Right lobe of liver (tissue), 6 donors: ENCODE results near the gene THY1. TPM values are rescaled to one million over a fixed set of nuclear protein-coding genes. Genes with fewer than 3 reads are reported as not detected.
"Not testable (repeated sequence)": the region's sequence is repeated elsewhere in the genome, so short reads cannot be mapped to it uniquely, and the experiment has no call there.

ENCODE experiments used
- ATAC-seq, 4 donors: fragments of 200-7000 bp; cut with Tn5 transposase; one replicate each; pipeline ENCODE4 v1.9.1; 2020; ENCODE audit warnings: mild to moderate bottlenecking in 4 of 4, moderate library complexity in 4 of 4
- DNase-seq, 3 donors: peaks; one replicate each; pipeline ENCODE4 v3.0.0-alpha.2; 2020
- H3K27ac ChIP-seq, 3 donors: fragments of 200-600 bp; one replicate each; pipeline ENCODE4 v1.8.0; 2022
- H3K27me3 ChIP-seq, 2 donors: fragments of 200-600 bp; one replicate each; pipeline ENCODE4 v1.8.0; 2022
- H3K36me3 ChIP-seq, 4 donors: fragments of 200-600 bp; sonication (generic) in 1 of 4; one replicate each; pipeline versions ENCODE4 v1.5.1 to v1.8.0; 2017 to 2022; ENCODE audit warnings: control low read depth in 1 of 4
- H3K4me1 ChIP-seq, 4 donors: fragments of 200-600 bp; sonication (generic) in 1 of 4; one replicate each; pipeline versions ENCODE4 v1.5.1 to v1.8.0; 2017 to 2022; ENCODE audit warnings: control low read depth in 1 of 4
- H3K4me3 ChIP-seq, 3 donors: fragments of 200-600 bp; one replicate each; pipeline ENCODE4 v1.8.0; 2022
- H3K9me3 ChIP-seq, 4 donors: fragments of 200-600 bp; sonication (generic) in 1 of 4; one replicate each; pipeline versions ENCODE4 v1.5.1 to v1.8.0; 2017 to 2022; ENCODE audit warnings: control low read depth in 1 of 4
- CTCF ChIP-seq, 4 donors: fragments of 200-600 bp in 3 of 4; fragments of 450-650 bp in 1 of 4; IDR thresholded peaks; one replicate each; pipeline versions ENCODE4 v1.5.1 to v1.8.0; 2016 to 2022; ENCODE audit warnings: antibody characterized with exemption in 4 of 4, mild to moderate bottlenecking in 2 of 4
- POLR2A ChIP-seq: fragments of 450-650 bp; IDR thresholded peaks from one replicate; pipeline ENCODE4 v1.6.1; 2017; ENCODE audit warnings: antibody characterized with exemption, mild to moderate bottlenecking
- WGBS: methylation state at CpG from one replicate; pipeline ENCODE4 v1.1.6; 2018; ENCODE audit warnings: low coverage, low lambda C conversion rate; ENCODE audit not compliant: insufficient coverage; ENCODE audit errors: missing lambda C conversion rate; 5-methylcytosine and 5-hydroxymethylcytosine counted together
- intact Hi-C, 2 donors: fragments of 100-400 bp; cut with DNase I; formaldehyde crosslinking; loops; one replicate each; pipeline versions ENCODE4 v1.11.2 to v1.14.1; 2022
- total RNA-seq, 6 experiments: library from RNA; depleted of rRNA in 2 of 6; stranded (reverse); fragments of >200 nt in 2 of 6; fragmentation: NEBNext Ultra II Directional in 3 of 6; extraction: Animal tissue kit (Norgen Biotek cat#: 25700) in 3 of 6; gene quantifications; one replicate each; pipeline versions ENCODE4 v1.1.0 to v1.2.4, GENCODE V29; 2016 to 2023
- donor health status: DM: no; HTN: yes; CAD: no.
- donor health status: DM: no; HTN: no; CAD: no.
- donor health status: DM: no; HTN: no; CAD: no.
- donor health status: DM: no; HTN: yes; CAD: no.
- donor health status: DM: no; HTN: yes; CAD: no.

The THY1 gene
- total RNA-seq, 6 experiments from 2014 or later = 0.13 to 5.3 (median 2.1) TPM

GRCh38 chr11:119460097-119460496 is 37.1 kb upstream of the THY1 start:
- Histone ChIP-seq H3K27ac (no peak overlapping the region), H3K27me3 (no peaks in the 10 kb centered on the region), H3K4me1 (peaks cover 0 to 9% (median 0%) of the 10 kb centered on the region in 4 donors), H3K36me3 (no peaks in the 10 kb centered on the region), H3K9me3 (no peaks in the 10 kb centered on the region), H3K4me3 (no peak overlapping the region)
- ATAC-seq (no peak), DNase-seq (no peak)
- TF ChIP-seq POLR2A (no peak), CTCF (IDR thresholded peaks at IDR 0.05) (no peak)
- intact Hi-C loops = no loop called here
- WGBS = 70% methylated on average over 3 of the region's 11 CpGs

- H3K27ac ChIP-seq = no peak overlapping the region
- peak; percentile 74 to 98 (median 88) for ATAC-seq
- H3K4me3 ChIP-seq = no peak overlapping the region
- no peaks in the 10 kb centered on the region for H3K9me3 ChIP-seq
- H3K36me3 ChIP-seq = no peaks in the 10 kb centered on the region
- no peaks in the 10 kb centered on the region for H3K27me3 ChIP-seq
- TF ChIP-seq POLR2A = no peak
- TF ChIP-seq CTCF (IDR thresholded peaks at IDR 0.05) = no peak
- H3K4me1 ChIP-seq = peaks cover 0 to 9% (median 0%) of the 10 kb centered on the region in 4 donors
- peak in 2 of 3 donors; percentile 54 to 79 for DNase-seq
- intact Hi-C loops = no loop called here
- WGBS = 51% methylated on average over 8 of the region's 8 CpGs
Measured at GRCh38 chr11:119459293-119459976, 36.5 kb upstream of the THY1 start.

- H3K9me3 ChIP-seq, DNase-seq, H3K36me3 ChIP-seq, intact Hi-C loops, H3K4me1 ChIP-seq, H3K27ac ChIP-seq, H3K4me3 ChIP-seq, ATAC-seq, H3K27me3 ChIP-seq: not testable (repeated sequence)
- WGBS = 68% methylated on average over 5 of the region's 6 CpGs
Measured at GRCh38 chr11:119455708-119456107, 32.7 kb upstream of the THY1 start.

- H3K36me3 ChIP-seq, H3K27ac ChIP-seq, H3K27me3 ChIP-seq, H3K4me3 ChIP-seq, H3K4me1 ChIP-seq, H3K9me3 ChIP-seq, ATAC-seq, DNase-seq, intact Hi-C loops: not testable (repeated sequence)
- 76% methylated on average over 4 of the region's 4 CpGs for WGBS
Measured at GRCh38 chr11:119455241-119455640, 32.3 kb upstream of the THY1 start.

GRCh38 chr11:119453881-119454280 is 30.9 kb upstream of the THY1 start:
- no peaks in the 10 kb centered on the region for H3K9me3 ChIP-seq
- no peak overlapping the region for H3K4me3 ChIP-seq
- 58% methylated on average over 1 of the region's 1 CpG for WGBS
- no peaks in the 10 kb centered on the region for H3K27me3 ChIP-seq
- H3K36me3 ChIP-seq = no peaks in the 10 kb centered on the region
- intact Hi-C loops = no loop called here
- H3K27ac ChIP-seq = no peak overlapping the region
- no peak for DNase-seq
- no peak for ATAC-seq
- no peaks in the 10 kb centered on the region for H3K4me1 ChIP-seq
- TF ChIP-seq CTCF (IDR thresholded peaks at IDR 0.05) (no peak), POLR2A (no peak)
